Loucy (cell line): ENCODE measurements around the gene STX18.

Source experiments
- H2AFZ ChIP-seq: fragments of 200-600 bp; sonication (generic); 2 replicates; pipeline ENCODE4 v1.6.0; 2016; ENCODE audit warnings: antibody characterized with exemption, mild to moderate bottlenecking, low read length, moderate library complexity
- H3F3A ChIP-seq: fragments of 200-600 bp; 2 replicates; pipeline ENCODE4 v1.6.0; 2016; ENCODE audit warnings: antibody characterized with exemption, low read depth, mild to moderate bottlenecking
- H3K27me3 ChIP-seq: fragments of 200-600 bp; sonication (generic); 2 replicates; pipeline ENCODE4 v1.6.1; 2014; ENCODE audit warnings: low read length, mild to moderate bottlenecking; ENCODE audit not compliant: insufficient read depth, poor library complexity, severe bottlenecking
- H3K36me3 ChIP-seq: fragments of 200-600 bp; sonication (generic); 2 replicates; pipeline ENCODE4 v1.6.1; 2016; ENCODE audit warnings: low read length; ENCODE audit not compliant: insufficient read depth
- H3K4me1 ChIP-seq: fragments of 200-600 bp; sonication (generic); 2 replicates; pipeline ENCODE4 v1.5.1; 2014; ENCODE audit warnings: low read length, mild to moderate bottlenecking; ENCODE audit not compliant: insufficient read depth, poor library complexity, severe bottlenecking
- H3K4me2 ChIP-seq: fragments of 200-600 bp; sonication (generic); 2 replicates; pipeline ENCODE4 v1.6.0; 2014; ENCODE audit warnings: antibody characterized with exemption, low read length, low read depth, mild to moderate bottlenecking; ENCODE audit not compliant: poor library complexity, severe bottlenecking
- H3K4me3 ChIP-seq: fragments of 200-600 bp; sonication (generic); 2 replicates; pipeline ENCODE4 v1.5.1; 2014; ENCODE audit warnings: low read length, mild to moderate bottlenecking, mixed read lengths; ENCODE audit not compliant: poor library complexity, severe bottlenecking
- H3K79me2 ChIP-seq: fragments of 200-600 bp; sonication (generic); 2 replicates; pipeline ENCODE4 v1.6.1; 2014; ENCODE audit warnings: low read length; ENCODE audit not compliant: insufficient read depth
- H3K9ac ChIP-seq: fragments of 200-600 bp; sonication (generic); 2 replicates; pipeline ENCODE4 v1.6.0; 2014; ENCODE audit warnings: mild to moderate bottlenecking, low read depth, low read length, moderate library complexity; ENCODE audit not compliant: poor library complexity, severe bottlenecking
- H3K9me2 ChIP-seq: fragments of 200-600 bp; sonication (generic); replicated peaks from 2 replicates; pipeline ENCODE4 v1.6.1; 2016; ENCODE audit warnings: low read depth, low read length, mixed read lengths
- H3K9me3 ChIP-seq: fragments of 200-600 bp; sonication (generic); 2 replicates; pipeline ENCODE4 v1.6.1; 2014; ENCODE audit warnings: mild to moderate bottlenecking, antibody characterized with exemption, low read length, low read depth; ENCODE audit not compliant: insufficient read depth
- H4K20me1 ChIP-seq: fragments of 200-600 bp; sonication (generic); 2 replicates; pipeline ENCODE4 v1.6.0; 2014; ENCODE audit warnings: antibody characterized with exemption, low read length, mild to moderate bottlenecking; ENCODE audit not compliant: insufficient read depth, poor library complexity, severe bottlenecking
- EZH2phosphoT487 ChIP-seq: fragments of 200-600 bp; IDR thresholded peaks from 2 replicates; pipeline ENCODE4 v1.6.1; 2018; ENCODE audit warnings: antibody characterized with exemption, mild to moderate bottlenecking, moderate library complexity, borderline replicate concordance
- TF ChIP-seq, protein P1 (sequence below): fragments of 200-600 bp; sonication (generic); conservative IDR thresholded peaks from 2 replicates; pipeline ENCODE4 v1.5.1; 2014; ENCODE audit warnings: mild to moderate bottlenecking, antibody characterized with exemption, low read length

The STX18 gene

DNA sequence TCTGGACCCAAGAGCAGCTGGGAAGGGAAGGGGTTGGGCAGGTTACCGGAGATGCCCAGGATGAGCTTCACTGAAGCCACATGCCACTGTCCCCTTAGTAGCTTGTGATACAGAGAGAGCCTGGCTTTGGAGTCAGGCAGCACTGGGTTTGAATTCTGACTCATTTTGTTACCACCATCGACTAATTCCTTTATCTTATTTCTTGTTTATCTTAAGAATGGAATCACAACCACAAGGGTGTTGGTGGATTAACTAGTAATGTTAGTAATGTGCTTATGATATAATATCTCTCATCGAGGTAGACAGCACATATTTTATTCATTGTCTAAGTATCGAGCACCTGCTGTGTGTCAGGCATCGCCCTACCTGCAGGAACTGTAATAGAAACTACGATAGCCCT is 17.7 kb upstream of the STX18 start:
- Histone ChIP-seq H3K9me2 (no peaks in the 10 kb centered on the region), H3K9ac (no peak overlapping the region), H2AFZ (no peak overlapping the region), H3K36me3 (no peaks in the 10 kb centered on the region), H3K4me3 (no peak overlapping the region), H4K20me1 (no peaks in the 10 kb centered on the region), H3K79me2 (no peaks in the 10 kb centered on the region), H3K27me3 (no peaks in the 10 kb centered on the region), H3K4me1 (no peaks in the 10 kb centered on the region), H3F3A (no peaks in the 10 kb centered on the region), H3K4me2 (no peak overlapping the region), H3K9me3 (no peaks in the 10 kb centered on the region)
- TF ChIP-seq, protein P1, sequence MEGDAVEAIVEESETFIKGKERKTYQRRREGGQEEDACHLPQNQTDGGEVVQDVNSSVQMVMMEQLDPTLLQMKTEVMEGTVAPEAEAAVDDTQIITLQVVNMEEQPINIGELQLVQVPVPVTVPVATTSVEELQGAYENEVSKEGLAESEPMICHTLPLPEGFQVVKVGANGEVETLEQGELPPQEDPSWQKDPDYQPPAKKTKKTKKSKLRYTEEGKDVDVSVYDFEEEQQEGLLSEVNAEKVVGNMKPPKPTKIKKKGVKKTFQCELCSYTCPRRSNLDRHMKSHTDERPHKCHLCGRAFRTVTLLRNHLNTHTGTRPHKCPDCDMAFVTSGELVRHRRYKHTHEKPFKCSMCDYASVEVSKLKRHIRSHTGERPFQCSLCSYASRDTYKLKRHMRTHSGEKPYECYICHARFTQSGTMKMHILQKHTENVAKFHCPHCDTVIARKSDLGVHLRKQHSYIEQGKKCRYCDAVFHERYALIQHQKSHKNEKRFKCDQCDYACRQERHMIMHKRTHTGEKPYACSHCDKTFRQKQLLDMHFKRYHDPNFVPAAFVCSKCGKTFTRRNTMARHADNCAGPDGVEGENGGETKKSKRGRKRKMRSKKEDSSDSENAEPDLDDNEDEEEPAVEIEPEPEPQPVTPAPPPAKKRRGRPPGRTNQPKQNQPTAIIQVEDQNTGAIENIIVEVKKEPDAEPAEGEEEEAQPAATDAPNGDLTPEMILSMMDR: no peak
- TF ChIP-seq EZH2phosphoT487: no peak

DNA sequence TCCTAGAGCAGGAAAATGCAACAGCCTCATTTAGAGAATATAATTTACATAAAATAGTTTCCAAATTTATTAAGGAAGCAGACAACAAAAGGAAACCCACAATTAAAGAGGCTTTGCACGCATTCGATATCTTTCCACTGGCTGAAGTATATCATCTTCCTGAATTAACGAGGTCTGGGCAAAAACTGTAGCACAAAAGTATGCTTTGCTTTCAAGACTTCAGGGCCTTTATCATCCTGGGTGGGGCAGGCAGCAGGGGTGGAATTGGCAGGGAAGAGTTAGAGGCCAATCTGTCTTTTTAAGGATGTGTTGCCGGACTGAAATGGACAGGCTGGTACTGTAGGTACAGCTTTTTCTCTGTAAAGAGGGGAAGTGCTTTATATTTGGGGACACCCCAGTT is 17.0 kb upstream of the STX18 start:
- H3K9me3 ChIP-seq: no peaks in the 10 kb centered on the region
- no peaks in the 10 kb centered on the region for H3K27me3 ChIP-seq
- H3K4me1 ChIP-seq: no peaks in the 10 kb centered on the region
- H3K9ac ChIP-seq: no peak overlapping the region
- no peaks in the 10 kb centered on the region for H3K36me3 ChIP-seq
- no peak overlapping the region for H2AFZ ChIP-seq
- H4K20me1 ChIP-seq: no peaks in the 10 kb centered on the region
- no peaks in the 10 kb centered on the region for H3K9me2 ChIP-seq
- no peak overlapping the region for H3K4me2 ChIP-seq
- no peak overlapping the region for H3K4me3 ChIP-seq
- TF ChIP-seq, protein P1: no peak
- no peak for TF ChIP-seq EZH2phosphoT487
- no peaks in the 10 kb centered on the region for H3F3A ChIP-seq
- no peaks in the 10 kb centered on the region for H3K79me2 ChIP-seq

DNA sequence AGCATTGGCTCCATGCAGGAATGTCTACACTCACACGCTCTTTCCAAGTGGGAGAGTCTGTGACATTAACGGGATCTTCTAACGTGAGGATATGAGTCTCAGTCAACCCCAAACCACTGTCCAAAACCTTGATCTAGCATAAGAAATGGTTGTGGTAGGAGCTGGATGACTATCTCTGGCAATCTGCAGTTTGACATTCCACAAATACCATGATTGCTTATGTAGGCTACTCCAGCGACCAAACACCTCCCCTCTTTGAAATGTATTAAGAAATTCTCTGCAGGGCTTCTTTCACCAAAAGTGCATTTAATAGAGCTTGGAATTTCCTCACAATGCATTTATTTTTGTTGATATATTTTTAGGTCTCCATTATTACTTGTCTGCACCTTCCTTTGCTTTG is 14.1 kb upstream of the STX18 start:
- H3K27me3 ChIP-seq: no peaks in the 10 kb centered on the region
- no peaks in the 10 kb centered on the region for H3F3A ChIP-seq
- no peaks in the 10 kb centered on the region for H4K20me1 ChIP-seq
- H3K79me2 ChIP-seq: no peaks in the 10 kb centered on the region
- no peak overlapping the region for H3K9ac ChIP-seq
- no peak overlapping the region for H3K4me3 ChIP-seq
- TF ChIP-seq, protein P1: no peak
- TF ChIP-seq EZH2phosphoT487: no peak
- no peaks in the 10 kb centered on the region for H3K4me1 ChIP-seq
- no peak overlapping the region for H2AFZ ChIP-seq
- H3K4me2 ChIP-seq: no peak overlapping the region
- no peaks in the 10 kb centered on the region for H3K9me3 ChIP-seq
- no peaks in the 10 kb centered on the region for H3K36me3 ChIP-seq
- no peaks in the 10 kb centered on the region for H3K9me2 ChIP-seq
